ENCODE data around the gene GPR63. TPM values are rescaled to one million over a fixed set of nuclear protein-coding genes. Genes with fewer than 3 reads are reported as not detected.

Gene GPR63
- total RNA-seq, 1 donor from 2014 or later: 1.5 TPM

GRCh38 chr6:96834070-96834469 is 3.2 kb downstream of the GPR63 start:
- H3K27me3 ChIP-seq (ENCODE audit: control insufficient read depth, insufficient read depth, low read length): peaks cover 3% of the 10 kb centered on the region
- H3K36me3 ChIP-seq (ENCODE audit: control insufficient read depth, insufficient read depth, low read length): no peaks in the 10 kb centered on the region
- TF ChIP-seq CTCF (IDR thresholded peaks at IDR 0.05; ENCODE audit: insufficient read depth, low read length, poor library complexity, severe bottlenecking): no peak
- H3K4me3 ChIP-seq (ENCODE audit: low read depth, low read length): no peak overlapping the region
- DNase-seq (ENCODE audit: low read depth): no peak

GRCh38 chr6:96832780-96833179 is 4.5 kb downstream of the GPR63 start:
- DNase-seq (ENCODE audit: low read depth): no peak
- Histone ChIP-seq H3K4me3 (ENCODE audit: low read depth, low read length) (no peak overlapping the region), H3K36me3 (ENCODE audit: control insufficient read depth, insufficient read depth, low read length) (no peaks in the 10 kb centered on the region), H3K27me3 (ENCODE audit: control insufficient read depth, insufficient read depth, low read length) (peaks cover 3% of the 10 kb centered on the region)
- no peak for TF ChIP-seq CTCF (IDR thresholded peaks at IDR 0.05; ENCODE audit: insufficient read depth, low read length, poor library complexity, severe bottlenecking)

- Histone ChIP-seq H3K36me3 (ENCODE audit: control insufficient read depth, insufficient read depth, low read length) (no peaks in the 10 kb centered on the region), H3K27me3 (ENCODE audit: control insufficient read depth, insufficient read depth, low read length) (no peaks in the 10 kb centered on the region), H3K4me3 (ENCODE audit: low read depth, low read length) (no peak overlapping the region)
- TF ChIP-seq CTCF (IDR thresholded peaks at IDR 0.05; ENCODE audit: insufficient read depth, low read length, poor library complexity, severe bottlenecking): no peak
- DNase-seq (ENCODE audit: low read depth): no peak
These were observed 10.4 kb downstream of the GPR63 start for GRCh38 chr6:96826865-96827264.

GRCh38 chr6:96823743-96824142 is 13.5 kb downstream of the GPR63 start:
- DNase-seq (ENCODE audit: low read depth): no peak
- no peak for TF ChIP-seq CTCF (IDR thresholded peaks at IDR 0.05; ENCODE audit: insufficient read depth, low read length, poor library complexity, severe bottlenecking)

GRCh38 chr6:96821034-96821433 is 16.2 kb downstream of the GPR63 start:
- TF ChIP-seq CTCF (IDR thresholded peaks at IDR 0.05; ENCODE audit: insufficient read depth, low read length, poor library complexity, severe bottlenecking): no peak
- Histone ChIP-seq H3K36me3 (ENCODE audit: control insufficient read depth, insufficient read depth, low read length) (no peaks in the 10 kb centered on the region), H3K27me3 (ENCODE audit: control insufficient read depth, insufficient read depth, low read length) (no peaks in the 10 kb centered on the region), H3K4me3 (ENCODE audit: low read depth, low read length) (no peak overlapping the region)
- DNase-seq (ENCODE audit: low read depth): no peak

More at GRCh38 chr6:96823743-96824142, 13.5 kb downstream of the GPR63 start:
- Histone ChIP-seq H3K36me3 (ENCODE audit: control insufficient read depth, insufficient read depth, low read length) (no peaks in the 10 kb centered on the region), H3K4me3 (ENCODE audit: low read depth, low read length) (no peak overlapping the region), H3K27me3 (ENCODE audit: control insufficient read depth, insufficient read depth, low read length) (no peaks in the 10 kb centered on the region)

- TF ChIP-seq CTCF (IDR thresholded peaks at IDR 0.05; ENCODE audit: insufficient read depth, low read length, poor library complexity, severe bottlenecking): no peak
- DNase-seq (ENCODE audit: low read depth): no peak
- H3K27me3 ChIP-seq (ENCODE audit: control insufficient read depth, insufficient read depth, low read length): no peaks in the 10 kb centered on the region
- no peaks in the 10 kb centered on the region for H3K36me3 ChIP-seq (ENCODE audit: control insufficient read depth, insufficient read depth, low read length)
- no peak overlapping the region for H3K4me3 ChIP-seq (ENCODE audit: low read depth, low read length)
These were observed 20.9 kb downstream of the GPR63 start for GRCh38 chr6:96816301-96816817.

Measured in kidney epithelial cell (primary cell).